ENCODE data around the gene CELF6. TPM values are rescaled to one million over a fixed set of nuclear protein-coding genes. Genes with fewer than 3 reads are reported as not detected.

The CELF6 gene
- polyA plus RNA-seq, 3 donors, result 2.9 TPM; not detected in 2

- H3K27ac Mint-ChIP-seq, result peak overlapping the region in 1 of 7 donors; percentile 37
- intact Hi-C loops (cut with micrococcal nuclease), result loop anchor here (10.0 kb wide), 4 partner anchors 62 to 362 kb away; partner anchors contain the start of genes ARIH1 (in 1 of the 2) and HEXA (in 1 of the 2)
Measured at GRCh38 chr15:72312605-72313447, 7.1 kb downstream of the CELF6 start.

GRCh38 chr15:72307026-72307425 lies 12.9 kb downstream of the CELF6 start:
- Mint-ChIP-seq H3K4me1 (peaks cover 14% of the 10 kb centered on the region), H3K36me3 (no peaks in the 10 kb centered on the region), H3K4me3 (no peak overlapping the region), H3K27me3 (ENCODE audit: low read depth in 3 of 3) (peaks cover 2 to 4% (median 2%) of the 10 kb centered on the region in 3 donors), H3K9me3 (no peaks in the 10 kb centered on the region), H3K27ac (peak overlapping the region in 3 of 7 donors; percentile 16 to 88 (median 86))
- H2AFZ ChIP-seq (ENCODE audit: insufficient read depth, low read depth, low read length, poor library complexity, severe bottlenecking), result no peak overlapping the region
- no peaks in the 10 kb centered on the region for H3K9me3 ChIP-seq (replicated peaks in 1 of 2; ENCODE audit: control insufficient read depth in 1 of 2, insufficient read depth in 1 of 2, low read length in 2 of 2)
- intact Hi-C loops (cut with micrococcal nuclease), result no loop called here
- no peak overlapping the region for H3K27ac ChIP-seq (ENCODE audit: low read depth in 1 of 2, low read length in 2 of 2)
- TF ChIP-seq CTCF (IDR thresholded peaks at IDR 0.05), result no peak
- 43% methylated on average over 3 of the region's 5 CpGs for whole genome bisulfite sequencing (ENCODE audit: insufficient coverage)
- no peak for DNase-seq
- peaks cover 8 to 10% of the 10 kb centered on the region in 2 donors for H3K4me1 ChIP-seq (ENCODE audit: control insufficient read depth in 1 of 2, insufficient read depth in 2 of 2, low read length in 2 of 2)
- no peak overlapping the region for H3K4me3 ChIP-seq (replicated peaks in 1 of 3; ENCODE audit: low read depth in 2 of 3, low read length in 3 of 3)
- H3K4me2 ChIP-seq (replicated peaks; ENCODE audit: extremely low read depth, low read length, poor library complexity, severe bottlenecking), result no peak overlapping the region
- no peaks in the 10 kb centered on the region for H3K79me2 ChIP-seq (ENCODE audit: insufficient read depth, low read length)
- H3K36me3 ChIP-seq (replicated peaks in 1 of 2; ENCODE audit: control insufficient read depth in 1 of 2, insufficient read depth in 2 of 2, low read length in 2 of 2), result no peaks in the 10 kb centered on the region
- H3K9ac ChIP-seq (ENCODE audit: insufficient read depth, low read length, poor library complexity, severe bottlenecking), result no peak overlapping the region
- H4K20me1 ChIP-seq (ENCODE audit: insufficient read depth, low read length), result no peaks in the 10 kb centered on the region
- H3K27me3 ChIP-seq (ENCODE audit: control insufficient read depth in 2 of 2, insufficient read depth in 2 of 2, low read length in 2 of 2), result no peaks in the 10 kb centered on the region

More at GRCh38 chr15:72312605-72313447, 7.1 kb downstream of the CELF6 start:
- H2AFZ ChIP-seq (ENCODE audit: insufficient read depth, low read depth, low read length, poor library complexity, severe bottlenecking), result no peak overlapping the region
- no peaks in the 10 kb centered on the region for H3K36me3 ChIP-seq (replicated peaks in 1 of 2; ENCODE audit: control insufficient read depth in 1 of 2, insufficient read depth in 2 of 2, low read length in 2 of 2)
- H3K9me3 ChIP-seq (replicated peaks in 1 of 2; ENCODE audit: control insufficient read depth in 1 of 2, insufficient read depth in 1 of 2, low read length in 2 of 2), result no peaks in the 10 kb centered on the region
- WGBS (ENCODE audit: insufficient coverage), result no CpG with 5 or more reads among the region's 2 CpGs
- no peaks in the 10 kb centered on the region for H3K4me1 ChIP-seq (ENCODE audit: control insufficient read depth in 1 of 2, insufficient read depth in 2 of 2, low read length in 2 of 2)
- Mint-ChIP-seq H3K36me3 (no peaks in the 10 kb centered on the region), H3K9me3 (no peaks in the 10 kb centered on the region), H3K27me3 (ENCODE audit: low read depth in 3 of 3) (peaks cover 1 to 4% (median 3%) of the 10 kb centered on the region in 3 donors), H3K4me1 (no peaks in the 10 kb centered on the region), H3K4me3 (no peak overlapping the region)
- no peaks in the 10 kb centered on the region for H3K27me3 ChIP-seq (ENCODE audit: control insufficient read depth in 2 of 2, insufficient read depth in 2 of 2, low read length in 2 of 2)
- peak; percentile 58 to 72 (median 71) for DNase-seq
- no peak overlapping the region for H3K9ac ChIP-seq (ENCODE audit: insufficient read depth, low read length, poor library complexity, severe bottlenecking)
- no peak overlapping the region for H3K4me2 ChIP-seq (replicated peaks; ENCODE audit: extremely low read depth, low read length, poor library complexity, severe bottlenecking)
- H3K4me3 ChIP-seq (replicated peaks in 1 of 3; ENCODE audit: low read depth in 2 of 3, low read length in 3 of 3), result no peak overlapping the region
- no peak overlapping the region for H3K27ac ChIP-seq (ENCODE audit: low read depth in 1 of 2, low read length in 2 of 2)
- no peaks in the 10 kb centered on the region for H3K79me2 ChIP-seq (ENCODE audit: insufficient read depth, low read length)
- TF ChIP-seq CTCF (IDR thresholded peaks at IDR 0.05), result peak; percentile 86
- no peaks in the 10 kb centered on the region for H4K20me1 ChIP-seq (ENCODE audit: insufficient read depth, low read length)
